ENCODE results near the gene VPS8. TPM values are rescaled to one million over a fixed set of nuclear protein-coding genes. Genes with fewer than 3 reads are reported as not detected.

Gene VPS8
- total and polyA plus RNA-seq, 9 of the 15 experiments (the other 6 are each of a cell fraction or from before 2014, with no cell fraction given): 7.2 to 41.0 (median 28.3) TPM

GRCh38 chr3:184911570-184911969 is 99.6 kb downstream of the VPS8 start (continued):
- TF ChIP-seq PCBP2 (IDR thresholded peaks at IDR 0.05; ENCODE audit: low read depth, low read length, poor library complexity, severe bottlenecking): no peak
- no peak for TF ChIP-seq ZNF586 (CRISPR knock-in tag; conservative IDR thresholded peaks at IDR 0.05)
- TF ChIP-seq ZNF175 (CRISPR knock-in tag; IDR thresholded peaks at IDR 0.05; ENCODE audit: low read depth): 0 out of 2 replicates have a peak, but pooled peaks have one; percentile 34
- TF ChIP-seq BCOR (IDR thresholded peaks at IDR 0.05): no peak
- TF ChIP-seq ETV5 (CRISPR knock-in tag; IDR thresholded peaks at IDR 0.05; ENCODE audit: low read depth): no peak
- no peak for TF ChIP-seq OTX1 (CRISPR knock-in tag; IDR thresholded peaks at IDR 0.05)
- TF ChIP-seq ZNF384 (IDR thresholded peaks at IDR 0.05; ENCODE audit: low read depth, low read length): no peak

DNA sequence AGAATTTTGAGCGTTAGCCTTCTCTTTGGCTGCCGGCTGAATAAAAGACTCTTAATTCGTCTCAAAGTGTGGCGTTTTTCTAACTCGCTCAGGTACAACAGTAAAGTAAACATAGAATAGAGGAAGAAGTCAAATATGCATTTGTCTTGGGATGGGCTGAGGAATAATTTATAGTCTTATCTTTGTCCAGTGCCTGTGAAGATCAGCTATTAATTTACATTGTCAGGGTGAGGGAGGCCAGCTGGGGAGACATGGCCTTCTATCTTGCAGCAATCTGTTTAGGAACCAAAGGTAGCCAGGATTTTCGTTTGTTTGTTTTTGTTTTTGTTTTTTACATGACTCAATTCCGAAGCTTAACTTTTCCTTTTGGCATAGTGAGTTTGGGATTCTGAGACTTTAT is 100.2 kb downstream of the VPS8 start:
- intact Hi-C loops (cut with micrococcal nuclease): no loop called here
- TF ChIP-seq CTCFL (IDR thresholded peaks at IDR 0.05; ENCODE audit: borderline replicate concordance, insufficient read depth, low read depth, low read length, poor library complexity, severe bottlenecking) (no peak), CHD1 (IDR thresholded peaks at IDR 0.05; ENCODE audit: low read length) (no peak), MECOM (CRISPR knock-in tag; IDR thresholded peaks at IDR 0.05) (peak; percentile 39; the same call in 1 of the 2 replicates), MBD2 (IDR thresholded peaks at IDR 0.05; ENCODE audit: borderline replicate concordance, low read depth) (no peak), ZNF23 (CRISPR knock-in tag; IDR thresholded peaks at IDR 0.05) (no peak), POLR2A (conservative IDR thresholded peaks at IDR 0.05) (no peak), ZNF740 (CRISPR knock-in tag; IDR thresholded peaks at IDR 0.05) (no peak), ZNF740 (tag; IDR thresholded peaks at IDR 0.05) (no peak), MEIS2 (IDR thresholded peaks at IDR 0.05; ENCODE audit: partially characterized antibody) (peak; percentile 84)
- TF ChIP-seq, protein P1, sequence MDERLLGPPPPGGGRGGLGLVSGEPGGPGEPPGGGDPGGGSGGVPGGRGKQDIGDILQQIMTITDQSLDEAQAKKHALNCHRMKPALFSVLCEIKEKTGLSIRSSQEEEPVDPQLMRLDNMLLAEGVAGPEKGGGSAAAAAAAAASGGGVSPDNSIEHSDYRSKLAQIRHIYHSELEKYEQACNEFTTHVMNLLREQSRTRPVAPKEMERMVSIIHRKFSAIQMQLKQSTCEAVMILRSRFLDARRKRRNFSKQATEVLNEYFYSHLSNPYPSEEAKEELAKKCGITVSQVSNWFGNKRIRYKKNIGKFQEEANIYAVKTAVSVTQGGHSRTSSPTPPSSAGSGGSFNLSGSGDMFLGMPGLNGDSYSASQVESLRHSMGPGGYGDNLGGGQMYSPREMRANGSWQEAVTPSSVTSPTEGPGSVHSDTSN (CRISPR knock-in tag; IDR thresholded peaks at IDR 0.05; ENCODE audit: low read depth): no peak
- TF ChIP-seq, protein P1 (tag; conservative IDR thresholded peaks at IDR 0.05; ENCODE audit: low read depth): peak; percentile 80

More for the DNA sequence above, 100.2 kb downstream of the VPS8 start:
- H3K27ac ChIP-seq (ENCODE audit: extremely low read depth, low read depth, low read length): peak overlapping the region; percentile 30; the same call in 1 of the 3 replicates
- in situ Hi-C loops (cut with MboI): no loop called here
- H2AFZ ChIP-seq (ENCODE audit: low read depth, low read length): no peak overlapping the region
- ChIA-PET CTCF (ENCODE audit: low intra/inter-chr PET ratio) (no interaction called here), POLR2A (interaction anchor here (1.2 kb wide), 1 partner anchor 10 kb away, joined by 4 read pairs; no protein-coding TSS in a partner anchor)
- no peaks in the 10 kb centered on the region for H3K9me1 ChIP-seq (ENCODE audit: control insufficient read depth, insufficient read depth, low read length)
- 11% methylated on average over 7 of the region's 7 CpGs for WGBS (ENCODE audit: insufficient coverage, low coverage, missing lambda C conversion rate)
- no peak overlapping the region for H3K4me3 ChIP-seq
- H3K4me1 ChIP-seq (replicated peaks in 1 of 2; ENCODE audit: control insufficient read depth in 2 of 2, insufficient read depth in 2 of 2, low read length in 2 of 2): peaks cover 8 to 25% of the 10 kb centered on the region in 2 experiments
- FAIRE-seq (no peak), ATAC-seq (0 out of 3 replicates have a peak, but pooled peaks have one; percentile 22), DNase-seq (ENCODE audit: extremely low read depth in 1 of 4, low spot score in 3 of 4) (peak in 1 of 4 experiments; percentile 8)
- no peaks in the 10 kb centered on the region for H3K9me3 ChIP-seq (replicated peaks; ENCODE audit: control insufficient read depth, insufficient read depth, low read depth, low read length)
- BruUV-seq (replicated peaks): no TSS peak
- peaks cover 4% of the 10 kb centered on the region; the same call in 2 of the 3 replicates for H3K36me3 ChIP-seq (ENCODE audit: control insufficient read depth, insufficient read depth, low read length)
- H4K20me1 ChIP-seq (replicated peaks; ENCODE audit: control insufficient read depth, insufficient read depth, low read length): no peaks in the 10 kb centered on the region
- H3K27me3 ChIP-seq (ENCODE audit: control insufficient read depth in 2 of 2, insufficient read depth in 2 of 2, low read length in 2 of 2): no peaks in the 10 kb centered on the region
- H3K9ac ChIP-seq (ENCODE audit: insufficient read depth in 1 of 2, low read depth in 2 of 2, low read length in 2 of 2): no peak overlapping the region
- H3K79me2 ChIP-seq (ENCODE audit: control insufficient read depth, insufficient read depth, low read length): no peaks in the 10 kb centered on the region
- peak overlapping the region; percentile 17; the same call in 1 of the 2 replicates for H3K4me2 ChIP-seq (ENCODE audit: insufficient read depth, low read length)

All from K562 (cell line).